ENCODE measurements around the gene NAA40. TPM values are rescaled to one million over a fixed set of nuclear protein-coding genes. Genes with fewer than 3 reads are reported as not detected.

Gene NAA40
- total RNA-seq, 1 experiment from 2014 or later: 44.9 TPM

GRCh38 chr11:63941901-63942300 lies 3.1 kb downstream of the NAA40 start:
- Mint-ChIP-seq H3K36me3 (ENCODE audit: insufficient read depth, unreplicated experiment) (peaks cover 29% of the 10 kb centered on the region), H3K27ac (ENCODE audit: unreplicated experiment) (no peak overlapping the region), H3K27me3 (ENCODE audit: unreplicated experiment) (no peaks in the 10 kb centered on the region), H3K4me3 (ENCODE audit: low read depth, unreplicated experiment) (no peak overlapping the region), H3K9me3 (ENCODE audit: low read depth, unreplicated experiment) (no peaks in the 10 kb centered on the region), H3K4me1 (ENCODE audit: low read depth, unreplicated experiment) (no peaks in the 10 kb centered on the region)
- CTCF ChIA-PET: no interaction called here
- no peak for DNase-seq
- intact Hi-C loops (cut with micrococcal nuclease; ENCODE audit: unreplicated experiment): no loop called here
- no TSS peak for BruUV-seq (replicated peaks)
- no peak for TF ChIP-seq CTCF (IDR thresholded peaks at IDR 0.05; ENCODE audit: unreplicated experiment)

GRCh38 chr11:63942803-63943202 lies 4.0 kb downstream of the NAA40 start:
- CTCF ChIA-PET: interaction anchor here (0.6 kb wide), 1 partner anchor 104 kb away, joined by 3 read pairs; no protein-coding TSS in a partner anchor
- no peaks in the 10 kb centered on the region for H3K27me3 Mint-ChIP-seq (ENCODE audit: unreplicated experiment)
- no peaks in the 10 kb centered on the region for H3K4me1 Mint-ChIP-seq (ENCODE audit: low read depth, unreplicated experiment)
- TF ChIP-seq CTCF (IDR thresholded peaks at IDR 0.05; ENCODE audit: unreplicated experiment): no peak
- DNase-seq: no peak
- H3K36me3 Mint-ChIP-seq (ENCODE audit: insufficient read depth, unreplicated experiment): peaks cover 27% of the 10 kb centered on the region
- H3K4me3 Mint-ChIP-seq (ENCODE audit: low read depth, unreplicated experiment): no peak overlapping the region
- BruUV-seq (replicated peaks): no TSS peak
- H3K27ac Mint-ChIP-seq (ENCODE audit: unreplicated experiment): no peak overlapping the region
- H3K9me3 Mint-ChIP-seq (ENCODE audit: low read depth, unreplicated experiment): no peaks in the 10 kb centered on the region
- intact Hi-C loops (cut with micrococcal nuclease; ENCODE audit: unreplicated experiment): no loop called here

- H3K27ac Mint-ChIP-seq (ENCODE audit: unreplicated experiment): no peak overlapping the region
- no peak for DNase-seq
- peaks cover 9% of the 10 kb centered on the region for H3K36me3 Mint-ChIP-seq (ENCODE audit: insufficient read depth, unreplicated experiment)
- H3K9me3 Mint-ChIP-seq (ENCODE audit: low read depth, unreplicated experiment): no peaks in the 10 kb centered on the region
- H3K4me3 Mint-ChIP-seq (ENCODE audit: low read depth, unreplicated experiment): no peak overlapping the region
- H3K4me1 Mint-ChIP-seq (ENCODE audit: low read depth, unreplicated experiment): no peaks in the 10 kb centered on the region
- intact Hi-C loops (cut with micrococcal nuclease; ENCODE audit: unreplicated experiment): loop anchor here (1.0 kb wide), 1 partner anchor 108 kb away; no protein-coding TSS in a partner anchor
- CTCF ChIA-PET: interaction anchor here (0.7 to 2.1 kb wide), 3 partner anchors 92 to 107 kb away, joined by 3 to 38 read pairs (median 10); partner anchors contain the start of gene MARK2
- no TSS peak for BruUV-seq (replicated peaks)
- no peaks in the 10 kb centered on the region for H3K27me3 Mint-ChIP-seq (ENCODE audit: unreplicated experiment)
- TF ChIP-seq CTCF (IDR thresholded peaks at IDR 0.05; ENCODE audit: unreplicated experiment): no peak
These were observed 6.2 kb downstream of the NAA40 start for GRCh38 chr11:63944987-63945386.

- Mint-ChIP-seq H3K4me3 (ENCODE audit: low read depth, unreplicated experiment) (no peak overlapping the region), H3K27me3 (ENCODE audit: unreplicated experiment) (no peaks in the 10 kb centered on the region), H3K36me3 (ENCODE audit: insufficient read depth, unreplicated experiment) (peaks cover 10% of the 10 kb centered on the region), H3K9me3 (ENCODE audit: low read depth, unreplicated experiment) (no peaks in the 10 kb centered on the region), H3K27ac (ENCODE audit: unreplicated experiment) (no peak overlapping the region), H3K4me1 (ENCODE audit: low read depth, unreplicated experiment) (no peaks in the 10 kb centered on the region)
- TF ChIP-seq CTCF (IDR thresholded peaks at IDR 0.05; ENCODE audit: unreplicated experiment): peak; percentile 50
- intact Hi-C loops (cut with micrococcal nuclease; ENCODE audit: unreplicated experiment): loop anchor here (1.0 kb wide), 1 partner anchor 108 kb away; no protein-coding TSS in a partner anchor
- no TSS peak for BruUV-seq (replicated peaks)
- CTCF ChIA-PET: interaction anchor here (0.6 to 2.1 kb wide), 15 partner anchors 11 to 178 kb away, joined by 3 to 38 read pairs (median 7); partner anchors contain the start of genes COX8A, MARK2 and ZFTA
- DNase-seq: peak; percentile 73
These were observed 6.8 kb downstream of the NAA40 start for GRCh38 chr11:63945477-63946163.

Measured in Calu3 (cell line).